ENCODE data around the gene HTT. TPM values are rescaled to one million over a fixed set of nuclear protein-coding genes. Genes with fewer than 3 reads are reported as not detected.

HTT gene
- polyA plus RNA-seq, 3 donors: 1.8 to 27.1 (median 3.0) TPM

GRCh38 chr4:3192827-3193226 is 118.3 kb downstream of the HTT start:
- no peak overlapping the region for H3K4me3 Mint-ChIP-seq
- WGBS (ENCODE audit: insufficient coverage): 99% methylated on average over 11 of the region's 12 CpGs
- Histone ChIP-seq H3K27ac (ENCODE audit: low read depth in 1 of 2, low read length in 2 of 2) (no peak overlapping the region), H4K20me1 (ENCODE audit: insufficient read depth, low read length) (peaks cover 4% of the 10 kb centered on the region), H3K9ac (ENCODE audit: insufficient read depth, low read length, poor library complexity, severe bottlenecking) (no peak overlapping the region), H3K36me3 (replicated peaks in 1 of 2; ENCODE audit: control insufficient read depth in 1 of 2, insufficient read depth in 2 of 2, low read length in 2 of 2) (peaks cover 87 to 99% of the 10 kb centered on the region in 2 donors), H3K4me1 (ENCODE audit: control insufficient read depth in 1 of 2, insufficient read depth in 2 of 2, low read length in 2 of 2) (no peaks in the 10 kb centered on the region), H2AFZ (ENCODE audit: insufficient read depth, low read depth, low read length, poor library complexity, severe bottlenecking) (no peak overlapping the region), H3K4me3 (replicated peaks in 1 of 3; ENCODE audit: low read depth in 2 of 3, low read length in 3 of 3) (no peak overlapping the region), H3K4me2 (replicated peaks; ENCODE audit: extremely low read depth, low read length, poor library complexity, severe bottlenecking) (no peak overlapping the region), H3K9me3 (replicated peaks in 1 of 2; ENCODE audit: control insufficient read depth in 1 of 2, insufficient read depth in 1 of 2, low read length in 2 of 2) (no peaks in the 10 kb centered on the region), H3K27me3 (ENCODE audit: control insufficient read depth in 2 of 2, insufficient read depth in 2 of 2, low read length in 2 of 2) (no peaks in the 10 kb centered on the region), H3K79me2 (ENCODE audit: insufficient read depth, low read length) (no peaks in the 10 kb centered on the region)
- peaks cover 85 to 88% of the 10 kb centered on the region in 2 donors for H3K36me3 Mint-ChIP-seq
- intact Hi-C loops (cut with micrococcal nuclease): loop anchor here (5.0 to 10.0 kb wide), 5 partner anchors 34 to 252 kb away; partner anchors contain the start of gene HGFAC (in 2 of the 2)
- peaks cover 0 to 5% (median 0%) of the 10 kb centered on the region in 3 donors for H3K27me3 Mint-ChIP-seq (ENCODE audit: low read depth in 3 of 3)
- no peaks in the 10 kb centered on the region for H3K9me3 Mint-ChIP-seq
- TF ChIP-seq CTCF (IDR thresholded peaks at IDR 0.05): no peak
- H3K27ac Mint-ChIP-seq: peak overlapping the region in 2 of 7 donors; percentile 44 to 65
- no peaks in the 10 kb centered on the region for H3K4me1 Mint-ChIP-seq
- DNase-seq: no peak

GRCh38 chr4:3193531-3194203 is 119.2 kb downstream of the HTT start:
- H3K27ac ChIP-seq (ENCODE audit: low read depth in 1 of 2, low read length in 2 of 2): no peak overlapping the region
- no peaks in the 10 kb centered on the region for H3K79me2 ChIP-seq (ENCODE audit: insufficient read depth, low read length)
- peaks cover 84 to 99% of the 10 kb centered on the region in 2 donors for H3K36me3 ChIP-seq (replicated peaks in 1 of 2; ENCODE audit: control insufficient read depth in 1 of 2, insufficient read depth in 2 of 2, low read length in 2 of 2)
- no peak overlapping the region for H3K9ac ChIP-seq (ENCODE audit: insufficient read depth, low read length, poor library complexity, severe bottlenecking)
- peaks cover 83 to 88% of the 10 kb centered on the region in 2 donors for H3K36me3 Mint-ChIP-seq
- no peaks in the 10 kb centered on the region for H3K4me1 Mint-ChIP-seq
- no peaks in the 10 kb centered on the region for H3K27me3 ChIP-seq (ENCODE audit: control insufficient read depth in 2 of 2, insufficient read depth in 2 of 2, low read length in 2 of 2)
- intact Hi-C loops (cut with micrococcal nuclease): loop anchor here (5.0 to 10.0 kb wide), 5 partner anchors 34 to 251 kb away; partner anchors contain the start of gene HGFAC (in 2 of the 2)
- TF ChIP-seq CTCF (IDR thresholded peaks at IDR 0.05): peak; percentile 46
- H3K9me3 ChIP-seq (replicated peaks in 1 of 2; ENCODE audit: control insufficient read depth in 1 of 2, insufficient read depth in 1 of 2, low read length in 2 of 2): no peaks in the 10 kb centered on the region
- H3K4me1 ChIP-seq (ENCODE audit: control insufficient read depth in 1 of 2, insufficient read depth in 2 of 2, low read length in 2 of 2): no peaks in the 10 kb centered on the region
- no peaks in the 10 kb centered on the region for H3K9me3 Mint-ChIP-seq
- no peak overlapping the region for H2AFZ ChIP-seq (ENCODE audit: insufficient read depth, low read depth, low read length, poor library complexity, severe bottlenecking)
- no peak overlapping the region for H3K4me2 ChIP-seq (replicated peaks; ENCODE audit: extremely low read depth, low read length, poor library complexity, severe bottlenecking)
- peaks cover 4% of the 10 kb centered on the region for H4K20me1 ChIP-seq (ENCODE audit: insufficient read depth, low read length)
- H3K27me3 Mint-ChIP-seq (ENCODE audit: low read depth in 3 of 3): peaks cover 0 to 5% (median 0%) of the 10 kb centered on the region in 3 donors
- peak overlapping the region in 1 of 7 donors; percentile 81 for H3K27ac Mint-ChIP-seq
- no peak overlapping the region for H3K4me3 ChIP-seq (replicated peaks in 1 of 3; ENCODE audit: low read depth in 2 of 3, low read length in 3 of 3)
- peak in 1 of 3 donors; percentile 7 for DNase-seq
- H3K4me3 Mint-ChIP-seq: no peak overlapping the region
- WGBS (ENCODE audit: insufficient coverage): 71% methylated on average over 3 of the region's 6 CpGs
